Lung (tissue), 12 donors: Measurements from ENCODE around the gene SNAP23. TPM values are rescaled to one million over a fixed set of nuclear protein-coding genes. Genes with fewer than 3 reads are reported as not detected.

ENCODE experiments used
- ATAC-seq: fragments of 200-7000 bp; cut with Tn5 transposase; one replicate; pipeline ENCODE4 v1.9.1; 2020; ENCODE audit warnings: moderate number of reproducible peaks; ENCODE audit not compliant: insufficient read depth, low FRiP score
- DNase-seq, 3 donors: peaks; one replicate each; pipeline ENCODE4 v3.0.0-alpha.2; 2013 to 2017
- H3K27ac ChIP-seq, 2 donors: one replicate each; pipeline ENCODE4 v1.5.1; 2013; ENCODE audit warnings: mild to moderate bottlenecking in 2 of 2, moderate library complexity in 2 of 2, control low read depth in 1 of 2, inconsistent platforms in 1 of 2, low read depth in 1 of 2, low read length in 1 of 2
- H3K27me3 ChIP-seq, 3 donors: one replicate each; pipeline ENCODE4 v1.5.1; 2013; ENCODE audit warnings: low read length in 2 of 3; ENCODE audit not compliant: control insufficient read depth in 3 of 3, insufficient read depth in 3 of 3
- H3K36me3 ChIP-seq, 4 donors: one replicate each; pipeline ENCODE4 v1.5.1; 2013; ENCODE audit warnings: low read length in 4 of 4, mild to moderate bottlenecking in 1 of 4, moderate library complexity in 1 of 4; ENCODE audit not compliant: control insufficient read depth in 4 of 4, insufficient read depth in 4 of 4
- H3K4me1 ChIP-seq, 5 donors: one replicate each; pipeline ENCODE4 v1.5.1; 2013; ENCODE audit warnings: low read length in 5 of 5, mild to moderate bottlenecking in 2 of 5, moderate library complexity in 1 of 5; ENCODE audit not compliant: control insufficient read depth in 5 of 5, insufficient read depth in 5 of 5
- H3K4me3 ChIP-seq: one replicate; pipeline ENCODE4 v1.5.1; 2013; ENCODE audit warnings: mild to moderate bottlenecking, control low read depth, moderate library complexity
- H3K9ac ChIP-seq, 2 donors: one replicate each; pipeline ENCODE4 v1.5.1; 2013; ENCODE audit warnings: low read length in 2 of 2, control low read depth in 1 of 2; ENCODE audit not compliant: insufficient read depth in 1 of 2
- H3K9me3 ChIP-seq, 4 donors: one replicate each; pipeline ENCODE4 v1.5.1; 2013; ENCODE audit warnings: low read length in 3 of 4, mild to moderate bottlenecking in 1 of 4, moderate library complexity in 1 of 4; ENCODE audit not compliant: control insufficient read depth in 4 of 4, insufficient read depth in 3 of 4
- CTCF ChIP-seq: IDR thresholded peaks from 2 replicates; pipeline ENCODE4 v1.5.1; 2012; ENCODE audit warnings: mild to moderate bottlenecking; ENCODE audit errors: control extremely low read depth, extremely low read depth
- WGBS, 2 donors: extraction: QIAGEN DNeasy Blood & Tissue Kit; methylation state at CpG; one replicate each; pipeline ENCODE4 v1.1.7; 2013; 5-methylcytosine and 5-hydroxymethylcytosine counted together
- polyA plus RNA-seq, 2 donors: library from polyadenylated mRNA; stranded (reverse); fragments of 200-250 nt; gene quantifications; one replicate each; pipeline ENCODE4 v1.2.1, GENCODE V29; 2013
- total RNA-seq, 2 donors: library from RNA; depleted of rRNA in 1 of 2; stranded (reverse); fragments of >200 nt in 1 of 2; gene quantifications; one replicate each; pipeline ENCODE4 v1.2.1, GENCODE V29; 2014 to 2021
- donor health status: control.
- donor health status: control.
- donor health status: Bipolar disorder and iron deficiency.
- donor health status: healthy.
- donor health status: DM: yes; HTN: yes; CAD: no.

The SNAP23 gene
- total and polyA plus RNA-seq, 4 donors, result 58.2 to 96.0 (median 62.9) TPM

- WGBS, 2 donors, result 67 to 85% methylated on average over 1 of the region's 1 CpG
- no peak overlapping the region for H3K27ac ChIP-seq
- no peak for ATAC-seq
Measured at GRCh38 chr15:42576776-42577175, 81.3 kb downstream of the SNAP23 start.

GRCh38 chr15:42577514-42578031, 82.1 kb downstream of the SNAP23 start:
- 4 to 21% methylated on average over 1 of the region's 1 CpG for WGBS, 2 donors
- H3K27me3 ChIP-seq, result no peaks in the 10 kb centered on the region
- DNase-seq (peak; percentile 62 to 96 (median 92)), ATAC-seq (no peak)
- H3K27ac ChIP-seq, result peak overlapping the region; percentile 33 to 41
- no peaks in the 10 kb centered on the region for H3K36me3 ChIP-seq
- H3K9me3 ChIP-seq, result no peaks in the 10 kb centered on the region
- no peak overlapping the region for H3K4me3 ChIP-seq
- TF ChIP-seq CTCF, result no peak
- peaks cover 4 to 35% (median 6%) of the 10 kb centered on the region in 5 donors for H3K4me1 ChIP-seq
- H3K9ac ChIP-seq, result no peak overlapping the region

More at GRCh38 chr15:42576776-42577175, 81.3 kb downstream of the SNAP23 start:
- Histone ChIP-seq H3K9ac (no peak overlapping the region), H3K36me3 (no peaks in the 10 kb centered on the region), H3K27me3 (no peaks in the 10 kb centered on the region), H3K4me1 (peaks cover 3 to 31% (median 6%) of the 10 kb centered on the region in 5 donors), H3K9me3 (no peaks in the 10 kb centered on the region), H3K4me3 (no peak overlapping the region)
- no peak for TF ChIP-seq CTCF
- DNase-seq, result no peak

DNA sequence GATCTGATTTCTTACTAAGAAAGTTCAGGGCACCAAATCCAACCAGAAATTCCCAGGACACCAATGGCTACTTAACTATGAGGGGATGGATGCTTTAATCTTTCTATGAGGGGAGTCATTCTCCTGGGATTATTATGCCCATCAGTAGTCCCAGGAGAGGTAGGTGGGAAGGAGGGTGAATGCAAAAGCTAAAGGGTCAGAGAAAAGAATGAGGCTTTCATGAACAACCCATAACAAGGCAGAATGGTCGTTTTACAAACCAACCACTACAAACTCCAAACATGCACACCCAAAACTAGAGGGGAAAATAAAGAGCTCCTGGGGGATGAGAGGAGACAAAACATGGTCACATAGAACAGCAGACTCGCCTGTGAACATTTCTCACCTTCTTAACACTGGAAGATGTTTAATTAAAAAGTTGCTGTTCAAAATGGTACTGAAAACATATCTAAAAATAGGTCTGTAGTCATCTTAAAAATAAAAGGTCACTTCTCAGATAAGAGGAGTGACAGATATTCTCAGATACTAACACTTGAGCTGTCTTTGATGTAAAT, 83.6 kb downstream of the SNAP23 start:
- H3K4me3 ChIP-seq, result no peak overlapping the region
- H3K36me3 ChIP-seq, result no peaks in the 10 kb centered on the region
- H3K9ac ChIP-seq, result no peak overlapping the region
- H3K27ac ChIP-seq, result no peak overlapping the region
- no peak for TF ChIP-seq CTCF
- no peak for ATAC-seq
- no peaks in the 10 kb centered on the region for H3K9me3 ChIP-seq
- peaks cover 4 to 50% (median 6%) of the 10 kb centered on the region in 5 donors for H3K4me1 ChIP-seq
- DNase-seq, result no peak
- 86 to 90% methylated on average over 2 of the region's 2 CpGs for WGBS, 2 donors
- H3K27me3 ChIP-seq, result no peaks in the 10 kb centered on the region
